Activated T-cell treated with anti-CD3 and anti-CD28 coated beads for 24 hours (primary cell): ENCODE measurements around the gene PCDHGA9.
"Not testable (repeated sequence)": the region's sequence is repeated elsewhere in the genome, so short reads cannot be mapped to it uniquely, and the experiment has no call there.

Experiments used
- DNase-seq: peaks from one replicate; pipeline ENCODE4 v3.0.0-alpha.2; 2020; ENCODE audit warnings: low read depth

The PCDHGA9 gene

DNA sequence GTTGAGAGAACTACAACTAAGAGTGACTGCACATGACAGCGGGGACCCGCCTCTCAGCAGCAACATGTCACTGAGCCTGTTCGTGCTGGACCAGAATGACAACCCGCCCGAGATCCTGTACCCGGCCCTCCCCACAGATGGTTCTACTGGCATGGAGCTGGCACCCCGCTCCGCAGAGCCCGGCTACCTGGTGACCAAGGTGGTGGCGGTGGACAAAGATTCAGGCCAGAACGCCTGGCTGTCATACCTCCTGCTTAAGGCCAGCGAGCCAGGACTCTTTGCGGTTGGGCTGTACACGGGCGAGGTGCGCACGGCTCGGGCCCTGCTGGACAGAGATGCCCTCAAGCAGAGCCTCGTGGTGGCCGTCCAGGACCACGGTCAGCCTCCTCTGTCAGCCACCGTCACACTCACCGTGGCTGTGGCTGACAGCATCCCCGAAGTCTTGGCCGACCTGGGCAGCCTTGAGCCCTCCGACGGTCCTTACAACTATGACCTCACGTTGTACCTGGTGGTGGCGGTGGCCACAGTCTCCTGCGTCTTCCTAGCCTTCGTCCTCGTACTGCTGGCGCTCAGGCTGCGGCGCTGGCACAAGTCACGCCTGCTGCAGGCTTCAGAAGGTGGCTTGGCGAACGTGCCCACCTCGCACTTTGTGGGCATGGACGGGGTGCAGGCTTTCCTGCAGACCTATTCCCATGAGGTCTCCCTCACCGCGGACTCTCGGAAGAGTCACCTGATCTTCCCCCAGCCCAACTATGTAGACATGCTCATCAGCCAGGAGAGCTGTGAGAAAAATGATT is 17.9 kb upstream of the PCDHGA9 start:
- DNase-seq, result no peak

DNA sequence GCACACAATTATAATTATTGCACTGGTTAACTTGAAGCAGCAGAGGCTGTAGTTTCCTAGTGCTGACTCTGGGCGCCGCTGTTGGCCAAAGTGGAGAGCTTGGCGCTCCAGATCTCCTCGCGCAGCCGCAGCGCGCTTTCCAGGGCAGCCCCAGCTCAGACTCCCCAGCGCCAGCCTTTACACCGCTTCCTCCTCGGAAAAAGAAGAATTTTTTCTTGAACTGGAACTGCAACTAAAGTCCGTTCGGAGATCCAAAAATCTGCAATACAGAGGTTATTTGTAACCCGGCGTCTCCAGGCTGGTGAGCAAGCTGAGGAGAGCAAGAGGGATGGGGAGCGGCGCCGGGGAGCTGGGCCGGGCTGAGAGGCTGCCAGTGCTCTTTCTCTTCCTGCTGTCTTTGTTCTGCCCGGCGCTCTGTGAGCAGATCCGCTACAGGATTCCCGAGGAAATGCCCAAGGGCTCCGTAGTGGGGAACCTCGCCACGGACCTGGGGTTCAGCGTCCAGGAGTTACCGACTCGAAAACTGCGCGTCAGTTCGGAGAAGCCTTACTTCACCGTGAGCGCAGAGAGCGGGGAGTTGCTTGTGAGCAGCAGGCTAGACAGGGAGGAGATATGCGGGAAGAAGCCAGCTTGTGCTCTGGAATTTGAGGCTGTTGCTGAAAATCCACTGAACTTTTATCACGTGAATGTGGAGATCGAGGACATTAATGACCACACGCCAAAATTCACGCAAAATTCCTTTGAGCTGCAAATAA is 14.8 kb upstream of the PCDHGA9 start, which contains the start of gene PCDHGB4:
PCDHGB4 (plus strand) TSS at position 142 of the 755 bp plus-strand sequence; CDS start at position 329, 187 bp downstream.
- DNase-seq, result not testable (repeated sequence)

DNA sequence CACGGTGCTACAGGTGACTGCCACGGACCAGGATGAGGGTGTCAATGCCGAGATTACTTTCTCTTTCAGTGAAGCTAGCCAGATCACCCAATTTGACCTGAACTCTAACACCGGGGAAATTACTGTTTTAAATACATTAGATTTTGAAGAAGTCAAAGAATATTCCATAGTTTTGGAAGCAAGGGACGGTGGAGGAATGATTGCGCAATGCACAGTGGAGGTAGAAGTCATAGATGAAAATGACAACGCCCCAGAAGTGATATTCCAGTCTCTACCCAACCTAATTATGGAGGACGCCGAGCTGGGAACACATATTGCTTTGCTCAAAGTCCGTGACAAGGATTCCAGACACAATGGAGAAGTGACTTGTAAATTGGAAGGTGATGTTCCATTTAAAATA is 13.9 kb upstream of the PCDHGA9 start:
- DNase-seq, result no peak

DNA sequence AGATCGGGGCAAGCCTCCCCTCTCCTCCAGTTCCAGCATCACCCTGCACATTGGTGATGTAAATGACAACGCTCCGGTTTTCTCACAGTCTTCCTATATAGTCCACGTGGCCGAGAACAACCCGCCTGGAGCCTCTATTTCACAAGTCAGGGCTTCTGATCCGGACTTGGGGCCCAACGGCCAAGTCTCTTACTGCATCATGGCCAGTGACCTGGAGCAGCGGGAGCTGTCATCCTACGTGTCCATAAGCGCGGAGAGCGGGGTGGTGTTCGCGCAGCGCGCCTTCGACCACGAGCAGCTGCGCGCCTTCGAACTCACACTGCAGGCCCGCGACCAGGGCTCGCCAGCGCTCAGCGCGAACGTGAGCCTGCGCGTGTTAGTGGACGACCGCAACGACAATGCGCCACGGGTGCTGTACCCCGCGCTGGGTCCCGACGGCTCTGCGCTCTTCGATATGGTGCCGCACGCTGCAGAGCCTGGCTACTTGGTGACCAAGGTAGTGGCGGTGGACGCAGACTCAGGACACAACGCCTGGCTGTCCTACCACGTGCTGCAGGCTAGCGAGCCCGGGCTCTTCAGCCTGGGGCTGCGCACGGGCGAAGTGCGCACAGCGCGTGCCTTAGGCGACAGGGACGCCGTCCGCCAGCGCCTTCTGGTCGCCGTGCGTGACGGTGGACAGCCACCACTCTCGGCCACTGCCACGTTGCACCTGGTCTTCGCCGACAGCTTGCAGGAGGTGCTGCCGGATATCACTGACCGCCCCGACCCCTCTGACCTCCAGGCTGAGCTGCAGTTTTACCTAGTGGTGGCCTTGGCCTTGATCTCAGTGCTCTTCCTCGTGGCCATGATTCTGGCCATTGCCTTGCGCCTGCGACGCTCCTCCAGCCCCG is 13.2 kb upstream of the PCDHGA9 start:
- no peak for DNase-seq

DNA sequence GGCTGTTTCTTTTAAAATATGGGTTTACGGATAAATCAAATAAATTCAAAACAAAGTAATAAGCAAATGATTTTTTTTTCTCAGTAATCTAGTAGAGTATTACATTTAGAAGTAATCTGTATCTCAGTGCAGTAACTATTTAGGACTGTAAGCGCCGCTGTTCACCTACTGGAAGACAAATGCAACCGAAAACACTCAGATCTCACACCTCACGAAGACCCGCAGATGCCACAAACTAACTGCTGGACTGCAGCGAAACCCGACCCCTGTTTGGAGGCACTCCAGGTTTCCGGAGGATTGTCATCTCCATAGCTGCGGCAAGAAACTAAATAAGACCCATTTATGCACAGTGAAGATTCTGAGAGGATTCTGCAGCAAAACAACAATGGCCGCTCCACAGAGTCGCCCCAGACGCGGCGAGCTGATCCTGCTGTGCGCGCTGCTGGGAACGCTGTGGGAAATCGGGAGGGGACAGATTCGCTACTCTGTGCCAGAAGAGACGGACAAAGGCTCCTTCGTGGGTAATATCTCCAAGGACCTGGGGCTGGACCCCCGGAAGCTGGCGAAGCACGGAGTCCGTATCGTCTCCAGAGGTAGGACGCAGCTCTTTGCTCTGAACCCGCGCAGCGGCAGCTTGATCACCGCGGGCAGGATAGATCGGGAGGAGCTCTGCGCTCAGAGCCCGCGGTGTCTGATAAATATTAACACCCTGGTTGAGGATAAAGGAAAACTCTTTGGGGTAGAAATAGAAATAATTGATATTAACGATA is 10.0 kb upstream of the PCDHGA9 start, which contains the start of gene PCDHGA8:
PCDHGA8 (plus strand) TSS at position 205 of the 770 bp plus-strand sequence; CDS start at position 386, 181 bp downstream.
- no peak for DNase-seq

DNA sequence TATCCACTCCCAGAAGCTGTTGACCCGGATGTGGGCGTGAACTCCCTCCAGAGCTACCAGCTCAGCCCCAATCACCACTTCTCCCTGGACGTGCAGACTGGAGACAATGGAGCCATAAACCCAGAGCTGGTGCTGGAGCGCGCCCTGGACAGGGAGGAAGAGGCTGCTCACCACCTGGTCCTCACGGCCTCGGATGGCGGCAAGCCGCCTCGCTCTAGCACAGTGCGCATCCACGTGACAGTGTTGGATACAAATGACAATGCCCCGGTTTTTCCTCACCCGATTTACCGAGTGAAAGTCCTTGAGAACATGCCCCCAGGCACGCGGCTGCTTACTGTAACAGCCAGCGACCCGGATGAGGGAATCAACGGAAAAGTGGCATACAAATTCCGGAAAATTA is 9.3 kb upstream of the PCDHGA9 start:
- DNase-seq, result no peak

DNA sequence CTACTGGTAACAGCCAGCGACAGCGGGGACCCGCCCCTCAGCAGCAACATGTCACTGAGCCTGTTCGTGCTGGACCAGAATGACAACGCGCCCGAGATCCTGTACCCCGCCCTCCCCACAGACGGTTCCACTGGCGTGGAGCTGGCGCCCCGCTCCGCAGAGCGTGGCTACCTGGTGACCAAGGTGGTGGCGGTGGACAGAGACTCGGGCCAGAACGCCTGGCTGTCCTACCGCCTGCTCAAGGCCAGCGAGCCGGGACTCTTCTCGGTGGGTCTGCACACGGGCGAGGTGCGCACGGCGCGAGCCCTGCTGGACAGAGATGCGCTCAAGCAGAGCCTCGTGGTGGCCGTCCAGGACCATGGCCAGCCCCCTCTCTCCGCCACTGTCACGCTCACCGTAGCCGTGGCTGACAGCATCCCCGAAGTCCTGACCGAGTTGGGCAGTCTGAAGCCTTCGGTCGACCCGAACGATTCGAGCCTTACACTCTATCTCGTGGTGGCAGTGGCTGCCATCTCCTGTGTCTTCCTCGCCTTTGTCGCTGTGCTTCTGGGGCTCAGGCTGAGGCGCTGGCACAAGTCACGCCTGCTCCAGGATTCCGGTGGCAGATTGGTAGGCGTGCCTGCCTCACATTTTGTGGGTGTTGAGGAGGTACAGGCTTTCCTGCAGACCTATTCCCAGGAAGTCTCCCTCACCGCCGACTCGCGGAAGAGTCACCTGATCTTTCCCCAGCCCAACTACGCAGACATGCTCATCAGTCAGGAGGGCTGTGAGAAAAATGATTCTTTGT is 8.0 kb upstream of the PCDHGA9 start:
- not testable (repeated sequence) for DNase-seq

DNA sequence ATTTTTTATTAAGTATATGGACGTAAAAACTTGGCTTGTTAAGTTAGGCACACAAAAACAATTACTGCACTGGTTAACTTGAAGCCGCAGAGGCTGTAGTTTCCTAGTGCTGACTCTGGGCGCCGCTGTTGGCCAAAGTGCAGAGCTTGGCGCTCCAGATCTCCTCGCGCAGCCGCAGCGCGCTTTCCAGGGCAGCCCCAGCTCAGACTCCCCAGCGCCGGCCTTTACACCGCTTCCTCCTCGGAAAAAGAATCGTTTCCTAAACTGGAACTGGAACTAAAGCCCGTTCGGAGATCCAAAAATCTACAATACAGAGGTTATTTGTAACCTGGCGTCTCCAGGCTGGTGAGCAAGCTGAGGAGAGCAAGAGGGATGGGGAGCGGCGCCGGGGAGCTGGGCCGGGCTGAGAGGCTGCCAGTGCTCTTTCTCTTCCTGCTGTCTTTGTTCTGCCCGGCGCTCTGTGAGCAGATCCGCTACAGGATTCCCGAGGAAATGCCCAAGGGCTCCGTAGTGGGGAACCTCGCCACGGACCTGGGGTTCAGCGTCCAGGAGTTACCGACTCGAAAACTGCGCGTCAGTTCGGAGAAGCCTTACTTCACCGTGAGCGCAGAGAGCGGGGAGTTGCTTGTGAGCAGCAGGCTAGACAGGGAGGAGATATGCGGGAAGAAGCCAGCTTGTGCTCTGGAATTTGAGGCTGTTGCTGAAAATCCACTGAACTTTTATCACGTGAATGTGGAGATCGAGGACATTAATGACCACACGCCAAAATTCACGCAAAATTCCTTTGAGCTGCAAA is 4.6 kb upstream of the PCDHGA9 start, which contains the start of gene PCDHGB5:
PCDHGB5 (plus strand) TSS at position 192 of the 796 bp plus-strand sequence; CDS start at position 373, 181 bp downstream.
- peak; percentile 27 for DNase-seq

DNA sequence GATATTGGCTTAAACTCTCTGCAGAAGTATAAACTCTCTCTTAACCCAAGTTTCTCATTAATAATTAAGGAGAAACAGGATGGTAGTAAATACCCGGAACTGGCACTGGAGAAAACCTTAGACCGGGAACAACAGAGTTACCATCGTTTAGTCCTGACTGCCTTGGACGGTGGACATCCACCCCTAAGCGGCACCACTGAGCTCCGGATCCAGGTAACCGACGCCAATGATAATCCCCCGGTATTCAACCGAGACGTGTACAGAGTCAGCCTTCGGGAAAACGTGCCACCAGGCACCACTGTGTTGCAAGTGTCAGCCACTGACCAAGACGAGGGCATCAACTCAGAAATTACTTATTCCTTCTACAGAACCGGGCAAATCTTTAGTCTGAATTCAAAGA is 4.0 kb upstream of the PCDHGA9 start:
- no peak for DNase-seq

DNA sequence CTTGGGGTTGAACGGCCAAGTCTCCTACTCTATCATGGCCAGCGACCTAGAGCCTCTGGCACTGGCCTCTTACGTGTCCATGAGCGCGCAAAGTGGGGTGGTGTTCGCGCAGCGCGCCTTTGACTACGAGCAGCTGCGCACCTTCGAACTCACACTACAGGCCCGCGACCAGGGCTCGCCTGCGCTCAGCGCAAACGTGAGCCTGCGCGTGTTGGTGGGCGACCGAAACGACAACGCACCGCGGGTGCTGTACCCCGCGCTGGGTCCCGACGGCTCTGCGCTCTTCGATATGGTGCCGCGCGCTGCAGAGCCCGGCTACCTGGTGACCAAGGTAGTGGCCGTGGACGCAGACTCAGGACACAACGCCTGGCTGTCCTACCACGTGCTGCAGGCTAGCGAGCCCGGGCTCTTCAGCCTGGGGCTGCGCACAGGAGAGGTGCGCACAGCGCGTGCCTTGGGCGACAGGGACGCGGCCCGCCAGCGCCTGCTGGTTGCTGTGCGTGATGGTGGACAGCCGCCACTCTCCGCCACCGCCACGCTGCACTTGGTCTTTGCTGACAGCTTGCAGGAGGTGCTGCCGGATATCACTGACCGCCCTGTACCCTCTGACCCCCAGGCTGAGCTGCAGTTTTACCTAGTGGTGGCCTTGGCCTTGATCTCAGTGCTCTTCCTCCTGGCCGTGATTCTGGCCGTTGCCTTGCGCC is 2.9 kb upstream of the PCDHGA9 start:
- no peak for DNase-seq

DNA sequence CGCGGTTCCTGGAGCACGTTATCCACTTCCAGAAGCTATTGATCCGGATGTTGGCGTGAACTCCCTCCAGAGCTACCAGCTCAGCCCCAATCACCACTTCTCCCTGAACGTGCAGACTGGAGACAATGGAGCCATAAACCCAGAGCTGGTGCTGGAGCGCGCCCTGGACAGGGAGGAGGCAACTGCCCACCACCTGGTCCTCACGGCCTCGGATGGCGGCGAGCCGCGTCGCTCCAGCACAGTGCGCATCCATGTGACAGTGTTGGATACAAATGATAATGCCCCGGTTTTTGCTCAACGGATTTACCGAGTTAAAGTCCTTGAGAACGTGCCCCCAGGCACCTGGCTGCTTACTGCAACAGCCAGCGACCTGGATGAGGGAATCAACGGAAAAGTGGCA is 809 bp downstream of the PCDHGA9 start:
- no peak for DNase-seq

DNA sequence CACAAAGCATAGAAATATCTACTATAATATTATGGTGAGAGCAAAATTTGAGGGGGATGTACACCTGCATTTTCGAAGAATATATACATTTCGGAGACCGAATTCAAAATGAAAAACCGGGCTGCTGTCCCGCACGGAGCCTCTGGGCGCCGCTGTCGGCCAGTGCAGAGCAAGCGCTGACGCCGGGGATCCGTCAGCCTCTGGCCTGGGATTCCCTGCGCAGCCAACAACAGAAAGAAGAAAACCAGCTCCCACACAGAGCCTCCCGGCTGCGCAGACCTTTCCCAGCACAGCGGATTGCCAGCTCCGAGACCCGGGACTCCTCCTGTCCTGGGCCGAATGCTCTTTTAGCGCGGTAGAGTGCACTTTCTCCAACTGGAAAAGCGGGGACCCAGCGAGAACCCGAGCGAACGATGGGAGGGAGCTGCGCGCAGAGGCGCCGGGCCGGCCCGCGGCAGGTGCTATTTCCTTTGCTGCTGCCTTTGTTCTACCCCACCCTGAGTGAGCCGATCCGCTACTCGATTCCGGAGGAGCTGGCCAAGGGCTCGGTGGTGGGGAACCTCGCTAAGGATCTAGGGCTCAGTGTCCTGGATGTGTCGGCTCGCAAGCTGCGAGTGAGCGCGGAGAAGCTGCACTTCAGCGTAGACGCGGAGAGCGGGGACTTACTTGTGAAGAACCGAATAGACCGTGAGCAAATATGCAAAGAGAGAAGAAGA is 5.4 kb downstream of the PCDHGA9 start, which contains the start of gene PCDHGB6:
PCDHGB6 (plus strand) TSS at position 232 of the 716 bp plus-strand sequence; CDS start at position 414, 182 bp downstream.
- DNase-seq, result peak; percentile 24

DNA sequence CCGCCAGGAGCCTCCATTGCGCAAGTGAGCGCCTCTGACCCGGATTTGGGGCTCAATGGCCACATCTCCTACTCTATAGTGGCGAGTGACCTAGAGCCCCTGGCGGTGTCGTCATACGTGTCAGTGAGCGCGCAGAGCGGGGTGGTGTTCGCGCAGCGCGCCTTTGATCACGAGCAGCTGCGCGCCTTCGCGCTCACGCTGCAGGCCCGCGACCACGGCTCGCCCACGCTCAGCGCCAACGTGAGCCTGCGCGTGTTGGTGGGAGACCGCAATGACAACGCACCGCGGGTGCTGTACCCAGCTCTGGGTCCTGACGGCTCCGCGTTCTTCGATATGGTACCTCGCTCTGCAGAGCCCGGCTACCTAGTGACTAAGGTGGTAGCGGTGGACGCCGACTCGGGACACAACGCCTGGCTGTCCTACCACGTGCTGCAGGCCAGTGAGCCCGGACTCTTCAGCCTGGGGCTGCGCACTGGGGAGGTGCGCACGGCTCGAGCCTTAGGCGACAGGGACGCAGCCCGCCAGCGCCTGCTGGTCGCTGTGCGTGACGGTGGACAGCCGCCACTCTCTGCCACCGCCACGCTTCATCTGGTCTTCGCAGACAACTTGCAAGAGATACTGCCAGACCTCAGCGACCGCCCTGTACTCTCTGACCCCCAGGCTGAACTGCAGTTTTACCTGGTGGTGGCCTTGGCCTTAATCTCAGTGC is 7.2 kb downstream of the PCDHGA9 start:
- DNase-seq, result no peak

DNA sequence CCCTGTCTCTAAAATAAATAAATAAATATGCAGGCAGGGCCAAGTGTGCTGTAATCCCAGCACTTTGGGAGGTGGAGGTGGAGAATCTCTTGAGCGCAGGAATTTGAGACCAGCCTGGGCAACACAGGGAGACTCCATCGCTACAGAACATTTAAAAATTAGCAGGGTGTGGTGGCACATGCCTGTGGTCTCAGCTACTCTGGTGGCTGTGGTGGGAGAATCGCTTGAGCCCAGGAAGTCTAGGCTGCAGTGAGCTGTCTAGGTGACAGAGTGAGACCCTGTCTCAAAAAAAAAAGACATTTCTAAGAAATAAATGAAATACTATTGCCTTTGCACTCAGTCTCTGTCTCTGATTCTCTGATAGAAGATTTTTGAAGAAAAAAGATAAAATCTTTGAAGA is 9.0 kb downstream of the PCDHGA9 start:
- no peak for DNase-seq

DNA sequence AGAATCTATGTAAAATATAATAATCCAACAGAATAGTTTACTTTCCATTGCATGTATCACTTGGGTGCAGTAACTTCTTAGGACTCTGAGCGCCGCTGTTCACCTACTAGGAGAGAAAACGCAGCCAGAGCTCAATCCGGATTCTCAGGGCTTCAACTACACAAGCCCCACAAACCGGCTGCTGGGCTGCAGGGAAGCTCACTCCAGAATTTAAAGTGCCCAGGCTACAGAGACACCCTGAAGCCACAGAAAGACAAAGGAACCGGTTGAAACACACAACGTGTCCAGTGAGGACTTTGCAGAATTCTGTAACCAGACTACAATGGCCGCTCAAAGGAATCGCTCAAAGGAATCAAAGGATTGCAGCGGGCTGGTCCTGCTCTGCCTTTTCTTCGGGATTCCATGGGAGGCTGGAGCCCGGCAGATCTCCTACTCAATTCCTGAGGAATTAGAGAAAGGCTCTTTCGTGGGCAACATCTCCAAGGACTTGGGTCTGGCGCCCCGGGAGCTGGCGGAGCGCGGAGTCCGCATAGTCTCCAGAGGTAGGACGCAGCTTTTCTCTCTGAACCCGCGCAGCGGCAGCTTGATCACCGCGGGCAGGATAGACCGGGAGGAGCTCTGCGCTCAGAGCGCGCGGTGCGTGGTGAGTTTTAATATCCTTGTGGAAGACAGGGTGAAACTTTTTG is 10.4 kb downstream of the PCDHGA9 start, which contains the start of gene PCDHGA10:
PCDHGA10 (plus strand) TSS at position 134 of the 686 bp plus-strand sequence; CDS start at position 323, 189 bp downstream.
- DNase-seq, result peak; percentile 43

DNA sequence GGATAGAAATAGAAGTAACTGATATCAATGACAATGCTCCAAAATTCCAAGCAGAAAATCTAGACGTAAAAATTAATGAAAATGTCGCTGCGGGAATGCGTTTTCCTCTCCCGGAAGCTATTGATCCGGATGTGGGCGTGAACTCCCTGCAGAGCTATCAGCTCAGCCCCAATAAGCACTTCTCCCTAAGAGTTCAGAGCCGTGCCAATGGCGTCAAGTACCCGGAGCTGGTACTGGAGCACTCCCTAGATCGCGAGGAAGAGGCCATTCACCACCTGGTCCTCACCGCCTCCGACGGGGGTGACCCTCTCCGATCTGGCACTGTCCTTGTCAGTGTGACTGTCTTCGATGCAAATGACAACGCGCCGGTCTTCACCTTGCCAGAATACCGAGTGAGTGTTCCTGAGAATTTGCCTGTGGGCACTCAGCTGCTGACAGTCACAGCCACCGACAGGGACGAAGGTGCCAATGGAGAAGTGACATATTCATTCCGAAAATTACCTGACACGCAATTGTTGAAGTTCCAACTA is 11.0 kb downstream of the PCDHGA9 start:
- DNase-seq, result no peak
